Activated naive CD8-positive, alpha-beta T cell treated with anti-CD3 and anti-CD28 coated beads, Interleukin-2, amount 10 ng/mL, durations not matched to agents 7 days and 5 days (primary cell): ENCODE measurements around the gene PCDHB5. TPM values are rescaled to one million over a fixed set of nuclear protein-coding genes. Genes with fewer than 3 reads are reported as not detected.
"Not testable (repeated sequence)": the region's sequence is repeated elsewhere in the genome, so short reads cannot be mapped to it uniquely, and the experiment has no call there.

Experiments
- ATAC-seq: fragments of 150-1000 bp; cut with Tn5 transposase; one replicate; pipeline ENCODE4 v1.10.0; 2021; ENCODE audit warnings: low read depth, moderate library complexity
- POLR2A ChIA-PET: fragments of 350-600 bp; sonication (Branson Sonifier 250); formaldehyde crosslinking; loops from one replicate; lab custom pipeline; 2021; ENCODE audit warnings: antibody characterized with exemption; lab: Charles Lee
- DNase-seq: peaks from one replicate; pipeline ENCODE4 v3.0.0; 2021
- H3K27ac Mint-ChIP-seq: one replicate; pipeline ENCODE4 v1.8.0; 2022; ENCODE audit warnings: mild to moderate bottlenecking, mixed read lengths
- H3K27me3 Mint-ChIP-seq: one replicate; pipeline ENCODE4 v1.8.0; 2022; ENCODE audit warnings: mild to moderate bottlenecking, moderate library complexity, mixed read lengths
- H3K36me3 Mint-ChIP-seq: one replicate; pipeline ENCODE4 v1.8.0; 2021; ENCODE audit warnings: mild to moderate bottlenecking, mixed read lengths
- H3K4me1 Mint-ChIP-seq: one replicate; pipeline ENCODE4 v1.8.0; 2021; ENCODE audit warnings: mixed read lengths
- H3K4me3 Mint-ChIP-seq: one replicate; pipeline ENCODE4 v1.8.0; 2022; ENCODE audit warnings: mild to moderate bottlenecking, moderate library complexity, mixed read lengths
- H3K9me3 Mint-ChIP-seq: one replicate; pipeline ENCODE4 v1.8.0; 2021; ENCODE audit warnings: mixed read lengths
- total RNA-seq, 2 experiments: library from RNA; stranded (reverse); gene quantifications; one replicate each; pipeline ENCODE4 v1.2.3, GENCODE V29; 2021

PCDHB5 gene
- total RNA-seq, 2 experiments from 2014 or later, result not detected

- H3K4me3 Mint-ChIP-seq, H3K27me3 Mint-ChIP-seq, POLR2A ChIA-PET, H3K9me3 Mint-ChIP-seq, ATAC-seq, H3K36me3 Mint-ChIP-seq, H3K4me1 Mint-ChIP-seq, DNase-seq, H3K27ac Mint-ChIP-seq: not testable (repeated sequence)
Observed at GRCh38 chr5:141123396-141124135, 11.4 kb upstream of the PCDHB5 start.

- no peak for DNase-seq
- H3K4me1 Mint-ChIP-seq, result no peaks in the 10 kb centered on the region
- peaks cover 3% of the 10 kb centered on the region for H3K36me3 Mint-ChIP-seq
- peaks cover 2% of the 10 kb centered on the region for H3K27me3 Mint-ChIP-seq
- ATAC-seq, result no peak
- POLR2A ChIA-PET, result no interaction called here
- peaks cover 8% of the 10 kb centered on the region for H3K9me3 Mint-ChIP-seq
- H3K27ac Mint-ChIP-seq, result no peak overlapping the region
- no peak overlapping the region for H3K4me3 Mint-ChIP-seq
Observed at GRCh38 chr5:141127305-141127704, 7.7 kb upstream of the PCDHB5 start.

GRCh38 chr5:141135718-141136266 is 786 bp downstream of the PCDHB5 start:
- H3K4me3 Mint-ChIP-seq, result no peak overlapping the region
- H3K27ac Mint-ChIP-seq, result no peak overlapping the region
- DNase-seq (no peak), ATAC-seq (no peak)
- H3K4me1 Mint-ChIP-seq, result no peaks in the 10 kb centered on the region
- POLR2A ChIA-PET, result no interaction called here
- H3K36me3 Mint-ChIP-seq, result no peaks in the 10 kb centered on the region
- H3K9me3 Mint-ChIP-seq, result peaks cover 17% of the 10 kb centered on the region
- H3K27me3 Mint-ChIP-seq, result peaks cover 6% of the 10 kb centered on the region

GRCh38 chr5:141137346-141137745 is 2.3 kb downstream of the PCDHB5 start:
- H3K36me3 Mint-ChIP-seq, H3K27ac Mint-ChIP-seq, H3K4me3 Mint-ChIP-seq, POLR2A ChIA-PET, H3K4me1 Mint-ChIP-seq, DNase-seq, H3K27me3 Mint-ChIP-seq, ATAC-seq: not testable (repeated sequence)
- peaks cover 17% of the 10 kb centered on the region for H3K9me3 Mint-ChIP-seq

- peaks cover 2% of the 10 kb centered on the region for H3K36me3 Mint-ChIP-seq
- H3K4me3 Mint-ChIP-seq, result no peak within 1 kb of the TSS
- H3K27ac Mint-ChIP-seq, result no peak within 1 kb of the TSS
- POLR2A ChIA-PET, result no interaction called here
- DNase-seq, result no peak
- H3K27me3 Mint-ChIP-seq, result no peaks in the 10 kb centered on the region
- ATAC-seq, result no peak
- peaks cover 13% of the 10 kb centered on the region for H3K9me3 Mint-ChIP-seq
- no peaks in the 10 kb centered on the region for H3K4me1 Mint-ChIP-seq
Observed at GRCh38 chr5:141149812-141150211, 14.8 kb downstream of the PCDHB5 start, which contains the start of gene PCDHB6. TSS of gene PCDHB6 (plus strand) at chr5:141150057. CDS start at chr5:141150258, 201 bp downstream.

- no peak overlapping the region for H3K4me3 Mint-ChIP-seq
- DNase-seq, result no peak
- H3K27me3 Mint-ChIP-seq, result no peaks in the 10 kb centered on the region
- no peak overlapping the region for H3K27ac Mint-ChIP-seq
- peaks cover 2% of the 10 kb centered on the region for H3K36me3 Mint-ChIP-seq
- no peak for ATAC-seq
- H3K4me1 Mint-ChIP-seq, result no peaks in the 10 kb centered on the region
- H3K9me3 Mint-ChIP-seq, result peaks cover 13% of the 10 kb centered on the region
- POLR2A ChIA-PET, result no interaction called here
Observed at GRCh38 chr5:141150224-141150992, 15.4 kb downstream of the PCDHB5 start.

GRCh38 chr5:141150993-141151325 is 16.0 kb downstream of the PCDHB5 start:
- DNase-seq (no peak), ATAC-seq (no peak)
- POLR2A ChIA-PET, result no interaction called here
- H3K9me3 Mint-ChIP-seq, result peaks cover 13% of the 10 kb centered on the region
- peaks cover 2% of the 10 kb centered on the region for H3K36me3 Mint-ChIP-seq
- H3K27me3 Mint-ChIP-seq, result no peaks in the 10 kb centered on the region
- H3K27ac Mint-ChIP-seq, result no peak overlapping the region
- no peaks in the 10 kb centered on the region for H3K4me1 Mint-ChIP-seq
- H3K4me3 Mint-ChIP-seq, result no peak overlapping the region

GRCh38 chr5:141151632-141152031 is 16.6 kb downstream of the PCDHB5 start:
- POLR2A ChIA-PET, ATAC-seq, H3K27me3 Mint-ChIP-seq, H3K4me1 Mint-ChIP-seq, H3K4me3 Mint-ChIP-seq, H3K27ac Mint-ChIP-seq, DNase-seq, H3K36me3 Mint-ChIP-seq: not testable (repeated sequence)
- peaks cover 12% of the 10 kb centered on the region for H3K9me3 Mint-ChIP-seq

GRCh38 chr5:141152096-141152495 is 17.1 kb downstream of the PCDHB5 start:
- DNase-seq, H3K4me1 Mint-ChIP-seq, ATAC-seq, H3K4me3 Mint-ChIP-seq, H3K27ac Mint-ChIP-seq, POLR2A ChIA-PET, H3K27me3 Mint-ChIP-seq, H3K36me3 Mint-ChIP-seq: not testable (repeated sequence)
- H3K9me3 Mint-ChIP-seq, result peaks cover 14% of the 10 kb centered on the region

GRCh38 chr5:141155540-141156374 is 20.8 kb downstream of the PCDHB5 start:
- Mint-ChIP-seq H3K27ac (no peak overlapping the region), H3K9me3 (peaks cover 16% of the 10 kb centered on the region), H3K4me1 (no peaks in the 10 kb centered on the region), H3K36me3 (peaks cover 2% of the 10 kb centered on the region), H3K27me3 (peaks cover 4% of the 10 kb centered on the region), H3K4me3 (no peak overlapping the region)
- no peak for DNase-seq
- no peak for ATAC-seq
- POLR2A ChIA-PET, result no interaction called here

- H3K27me3 Mint-ChIP-seq, H3K4me3 Mint-ChIP-seq, H3K4me1 Mint-ChIP-seq, DNase-seq, H3K27ac Mint-ChIP-seq, ATAC-seq, H3K36me3 Mint-ChIP-seq, POLR2A ChIA-PET: not testable (repeated sequence)
- peaks cover 11% of the 10 kb centered on the region for H3K9me3 Mint-ChIP-seq
Observed at GRCh38 chr5:141157356-141157755, 22.4 kb downstream of the PCDHB5 start.

GRCh38 chr5:141157901-141158300 is 22.9 kb downstream of the PCDHB5 start:
- H3K27me3 Mint-ChIP-seq, H3K4me1 Mint-ChIP-seq, H3K36me3 Mint-ChIP-seq, POLR2A ChIA-PET, DNase-seq, H3K27ac Mint-ChIP-seq, H3K4me3 Mint-ChIP-seq, ATAC-seq: not testable (repeated sequence)
- H3K9me3 Mint-ChIP-seq, result peaks cover 11% of the 10 kb centered on the region
